ENCODE data around the gene EDARADD.
"Not testable (repeated sequence)": the region's sequence is repeated elsewhere in the genome, so short reads cannot be mapped to it uniquely, and the experiment has no call there.

EDARADD gene

DNA sequence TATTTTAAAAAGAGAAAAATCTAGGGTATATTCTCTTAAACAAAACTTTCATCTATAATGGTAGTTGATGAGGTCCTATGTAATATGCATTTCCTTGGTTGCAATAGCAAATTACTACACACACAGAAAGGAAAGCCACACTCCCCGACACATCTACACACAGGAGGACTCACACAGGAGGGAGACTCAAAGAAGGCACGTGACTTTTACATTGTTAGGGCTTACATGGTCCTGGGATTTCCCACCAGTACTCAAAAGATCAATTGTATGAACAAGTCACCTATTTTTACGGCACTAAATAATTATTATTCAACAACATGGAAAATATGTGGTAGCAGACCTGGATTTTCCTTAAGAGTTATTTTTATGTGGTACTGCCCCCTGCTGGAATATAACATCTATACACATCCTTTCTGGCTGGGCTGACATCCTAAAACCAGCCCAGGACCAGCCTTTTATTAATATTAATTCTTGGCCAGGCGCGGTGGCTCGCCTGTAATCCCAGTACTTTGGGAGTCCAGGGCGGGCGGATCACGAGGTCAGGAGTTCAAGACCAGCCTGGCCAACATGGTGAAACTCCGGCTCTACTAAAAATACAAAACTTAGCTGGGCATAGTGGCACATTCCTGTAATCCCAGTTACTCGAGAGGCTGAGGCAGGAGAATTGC, 95.8 kb downstream of the EDARADD start:
- peak; percentile 59 for DNase-seq (ENCODE audit: low spot score)

DNA sequence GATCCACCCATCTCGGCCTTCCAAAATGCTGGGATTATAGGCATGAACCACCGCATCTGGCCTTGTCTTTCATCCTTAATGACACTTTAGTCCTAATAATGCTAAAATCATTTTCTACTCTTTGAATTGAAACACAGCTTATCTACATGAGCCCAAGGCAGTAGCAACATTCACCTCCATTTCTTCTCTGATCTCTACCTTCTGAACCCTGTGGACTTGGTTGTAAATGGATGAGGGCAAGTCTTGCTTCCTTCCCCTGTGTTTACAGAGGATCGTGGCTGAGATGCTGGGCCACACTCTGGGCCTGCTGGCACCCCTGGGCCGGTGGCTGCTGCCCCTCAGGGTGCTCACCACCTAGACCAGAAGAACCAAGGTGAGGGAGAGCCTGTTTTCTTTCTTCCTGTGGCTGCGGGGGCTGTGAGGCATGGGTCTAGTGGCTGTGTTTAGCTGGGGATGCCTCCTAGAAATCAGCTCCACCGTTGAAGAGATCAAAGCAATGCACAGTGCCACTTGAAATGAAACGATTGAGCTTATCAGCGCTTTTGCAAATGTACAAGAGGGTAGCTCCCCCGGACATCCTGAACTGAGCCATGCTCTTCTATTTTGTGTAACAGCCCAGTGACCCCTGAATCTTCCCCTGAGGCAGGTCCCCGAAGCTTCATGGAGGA, 97.5 kb downstream of the EDARADD start:
- no peak for DNase-seq (ENCODE audit: low spot score)

DNA sequence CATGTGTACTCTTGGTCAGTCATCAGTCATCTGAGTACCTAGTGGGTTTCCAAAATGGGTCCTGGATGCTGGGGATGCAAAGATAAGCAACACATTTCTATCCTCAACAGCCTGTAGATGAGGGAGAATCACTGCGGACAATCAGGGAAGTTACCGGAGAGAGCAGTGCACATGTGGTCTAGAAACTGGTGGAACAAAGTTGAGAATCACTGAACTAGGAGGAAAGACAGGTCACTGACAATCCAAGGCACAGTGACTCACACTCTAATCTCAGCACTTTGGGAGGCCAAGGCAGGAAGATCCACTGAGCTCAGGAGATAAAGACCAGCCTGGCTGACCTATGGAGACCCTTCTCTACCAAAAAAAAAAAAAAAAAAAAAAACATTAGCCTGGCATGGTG, 98.3 kb downstream of the EDARADD start:
- no peak for DNase-seq (ENCODE audit: low spot score)

DNA sequence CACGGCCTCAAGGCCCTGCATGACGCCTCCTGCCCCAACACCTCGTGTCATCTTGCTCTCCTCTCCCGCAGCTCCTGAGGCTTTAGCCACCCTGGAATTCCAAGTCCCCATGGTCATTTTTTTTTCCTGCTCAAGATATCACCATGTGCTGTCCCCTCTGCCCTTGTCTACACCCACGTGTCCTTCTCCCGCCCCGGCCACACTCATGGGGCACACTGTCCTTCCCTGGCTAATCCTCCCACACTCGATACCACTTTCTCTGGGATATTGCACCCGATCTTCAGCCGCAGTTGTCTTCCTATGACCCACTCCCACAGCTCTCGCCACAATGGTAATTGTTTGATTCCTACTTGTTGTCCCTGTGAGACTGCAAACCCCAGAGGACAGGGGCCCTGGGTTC, 100.0 kb downstream of the EDARADD start:
- DNase-seq (ENCODE audit: low spot score) = no peak

DNA sequence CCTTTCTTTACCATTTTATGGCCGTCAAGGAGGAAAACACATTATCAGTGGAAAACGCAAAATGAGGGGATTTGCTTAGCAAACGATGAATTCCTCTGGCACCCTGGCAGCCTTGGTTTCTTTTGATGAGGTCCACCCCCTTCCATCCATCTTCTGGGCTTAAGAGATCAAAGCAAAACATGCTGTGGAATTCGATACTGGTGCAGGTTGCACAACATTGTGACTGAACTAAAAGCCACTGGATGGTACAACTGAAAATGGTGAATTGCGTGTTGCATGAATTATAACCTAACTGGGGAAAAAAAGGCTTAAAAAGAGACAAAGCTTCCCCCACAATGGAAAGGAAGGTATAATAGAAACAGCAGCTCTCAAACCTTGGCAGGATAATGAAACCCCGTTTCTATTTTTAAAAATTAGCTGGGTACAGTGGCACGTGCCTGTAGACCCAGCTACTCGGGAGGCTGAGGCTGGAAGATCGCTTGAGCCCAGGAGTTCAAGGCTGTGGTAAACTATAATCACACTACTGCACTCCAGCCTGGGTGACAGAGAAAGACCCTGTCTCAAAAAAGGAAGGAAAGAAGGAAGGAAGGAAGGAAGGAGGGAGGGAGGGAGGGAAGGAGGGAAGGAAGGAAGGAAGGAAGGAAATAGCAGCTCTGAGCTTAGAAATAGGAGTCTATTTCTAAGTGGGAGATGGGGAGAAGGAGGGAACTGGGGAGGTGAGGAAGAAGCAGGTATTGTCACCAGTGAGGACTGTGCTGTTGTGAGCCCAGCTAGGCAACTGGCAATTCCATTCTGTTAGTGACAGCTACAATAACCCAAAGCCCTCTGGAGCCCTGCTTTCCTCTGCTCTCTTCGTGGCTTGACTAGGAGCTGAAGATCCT, 100.7 kb downstream of the EDARADD start:
- no peak for DNase-seq (ENCODE audit: low spot score)

DNA sequence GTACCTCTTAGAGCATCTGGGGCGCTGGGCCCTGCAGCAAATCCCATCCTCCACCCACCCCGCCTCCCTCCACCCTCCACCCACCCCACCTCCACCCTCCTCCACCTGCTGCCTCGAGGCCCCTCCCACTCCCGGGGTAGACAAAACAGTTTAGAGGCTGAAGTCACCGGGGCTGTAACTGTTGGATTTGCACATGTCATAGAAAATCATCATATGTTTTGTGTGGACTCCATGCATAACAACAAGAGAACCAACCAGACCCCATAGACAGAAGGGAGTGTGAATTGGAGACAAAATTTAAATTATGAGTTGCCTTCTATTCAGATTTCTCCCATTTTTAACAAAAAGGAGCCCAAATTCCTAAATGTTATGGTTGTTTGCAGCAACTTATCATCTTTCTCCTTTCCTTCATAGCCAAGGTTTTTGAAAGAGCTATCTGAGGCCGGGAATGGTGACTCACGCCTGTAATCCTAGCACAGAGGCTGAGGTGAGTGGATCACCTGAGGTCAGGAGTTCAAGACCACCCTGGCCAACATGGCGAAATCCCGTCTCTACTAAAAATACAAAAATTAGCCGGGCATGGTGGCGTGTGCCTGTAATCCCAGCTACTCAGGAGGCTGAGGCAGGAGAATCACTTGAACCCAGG, 101.5 kb downstream of the EDARADD start:
- DNase-seq (ENCODE audit: low spot score) = no peak

DNA sequence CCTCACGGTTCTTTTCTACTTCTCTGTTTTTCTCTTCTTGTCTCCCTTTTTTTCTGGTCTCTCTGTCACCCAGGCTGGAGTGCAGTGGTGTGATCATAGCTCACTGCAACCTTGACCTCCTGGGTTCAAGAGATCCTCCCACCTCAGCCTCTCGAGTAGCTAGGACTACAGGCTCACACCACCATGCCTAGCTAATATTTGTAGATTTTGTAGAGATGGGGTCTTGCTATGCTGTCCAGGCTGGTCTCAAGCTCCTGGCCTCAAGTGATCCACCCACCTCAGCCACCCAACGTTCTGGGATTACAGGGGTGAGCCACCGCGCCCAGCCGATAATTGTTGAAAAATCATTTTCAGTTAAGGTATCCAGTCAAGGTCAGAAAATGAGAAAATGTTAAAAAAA, 103.8 kb downstream of the EDARADD start:
- DNase-seq (ENCODE audit: low spot score) = no peak

DNA sequence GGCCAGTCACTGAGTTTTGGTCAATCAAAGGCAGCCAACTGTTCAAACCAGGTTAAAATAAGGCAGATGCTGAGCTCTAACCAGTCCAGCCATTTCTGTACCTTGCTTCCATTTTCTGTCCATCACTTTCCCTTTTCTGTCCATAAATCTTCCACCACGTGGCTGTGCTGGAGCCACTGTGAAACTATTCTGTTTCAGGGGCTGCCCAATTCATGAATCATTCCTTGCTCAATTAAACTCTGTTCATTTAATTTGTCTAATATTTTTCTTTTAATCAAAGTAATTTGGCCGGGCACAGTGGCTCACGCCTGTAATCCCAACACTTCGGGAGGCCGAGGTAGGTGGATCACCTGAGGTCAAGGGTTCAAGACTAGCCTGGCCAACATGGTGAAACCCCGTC, 107.0 kb downstream of the EDARADD start:
- no peak for DNase-seq (ENCODE audit: low spot score)

DNA sequence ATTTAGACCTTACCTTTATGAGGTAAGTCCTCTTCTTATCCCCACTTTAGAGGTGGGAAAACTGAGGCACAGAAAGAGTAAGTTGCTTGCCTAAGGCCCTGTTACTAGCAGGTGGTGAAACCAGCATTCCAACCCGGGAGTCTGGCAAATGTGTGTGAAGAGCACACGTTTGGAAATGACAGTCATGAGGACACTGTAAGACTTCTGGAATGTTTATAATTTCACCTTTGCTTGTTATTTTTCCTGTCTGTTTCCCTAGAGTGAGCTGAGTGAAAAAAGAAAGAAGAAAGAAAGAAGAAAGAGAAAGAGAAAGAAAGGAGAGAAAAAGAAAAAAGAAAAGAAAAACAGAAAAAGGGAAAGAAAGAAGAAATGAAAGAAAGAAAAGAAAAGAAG, 108.5 kb downstream of the EDARADD start:
- DNase-seq (ENCODE audit: low spot score) = no peak

DNA sequence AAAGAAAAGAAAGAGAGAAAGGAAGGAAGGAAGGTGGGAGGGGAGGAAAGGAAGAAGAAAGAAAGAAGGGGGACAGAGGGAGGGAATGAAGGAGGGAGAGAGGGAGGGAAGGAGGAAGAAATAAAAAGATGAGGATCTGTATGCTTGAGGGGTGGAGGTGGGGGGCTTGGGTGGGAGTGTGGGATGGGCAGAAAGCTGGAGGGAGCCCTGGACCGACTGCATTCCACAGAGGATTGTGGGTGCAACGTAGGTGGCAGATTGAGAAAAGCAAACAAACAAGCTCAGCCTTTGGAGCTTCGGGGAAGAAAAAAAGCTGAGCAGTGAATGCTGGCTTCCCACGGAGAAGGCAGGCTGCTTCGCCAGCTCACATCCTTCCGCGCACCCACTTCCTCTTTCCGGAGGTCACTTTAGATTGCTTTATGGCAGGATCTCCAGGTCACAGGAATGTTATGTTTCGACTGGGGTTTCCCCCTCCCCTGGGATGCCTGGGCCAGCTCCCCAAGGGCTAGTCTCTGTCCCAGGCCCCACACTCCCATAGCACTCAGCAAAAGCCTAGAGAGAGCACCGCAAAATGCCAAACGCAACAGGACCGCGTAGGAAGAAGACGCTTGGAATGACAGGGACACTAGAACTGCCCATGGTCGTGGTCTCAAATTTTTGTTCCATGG, 109.0 kb downstream of the EDARADD start:
- peak; percentile 72 for DNase-seq (ENCODE audit: low spot score)

DNA sequence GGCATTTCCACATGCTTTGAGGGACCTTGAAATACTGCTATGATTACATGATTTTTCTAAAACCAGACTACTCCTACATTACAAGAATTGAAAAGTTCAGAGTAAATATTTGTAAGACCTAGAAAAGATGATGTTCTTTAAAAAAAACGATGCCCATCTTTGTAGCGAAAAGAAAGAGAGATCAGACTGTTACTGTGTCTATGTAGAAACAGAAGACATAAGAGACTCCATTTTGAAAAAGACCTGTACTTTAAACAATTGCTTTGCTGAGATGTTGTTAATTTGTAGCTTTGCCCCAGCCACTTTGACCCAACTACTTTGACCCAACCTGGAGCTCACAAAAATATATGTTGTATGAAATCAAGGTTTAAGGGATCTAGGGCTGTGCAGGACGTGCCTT, 110.3 kb downstream of the EDARADD start:
- not testable (repeated sequence) for DNase-seq (ENCODE audit: low spot score)

DNA sequence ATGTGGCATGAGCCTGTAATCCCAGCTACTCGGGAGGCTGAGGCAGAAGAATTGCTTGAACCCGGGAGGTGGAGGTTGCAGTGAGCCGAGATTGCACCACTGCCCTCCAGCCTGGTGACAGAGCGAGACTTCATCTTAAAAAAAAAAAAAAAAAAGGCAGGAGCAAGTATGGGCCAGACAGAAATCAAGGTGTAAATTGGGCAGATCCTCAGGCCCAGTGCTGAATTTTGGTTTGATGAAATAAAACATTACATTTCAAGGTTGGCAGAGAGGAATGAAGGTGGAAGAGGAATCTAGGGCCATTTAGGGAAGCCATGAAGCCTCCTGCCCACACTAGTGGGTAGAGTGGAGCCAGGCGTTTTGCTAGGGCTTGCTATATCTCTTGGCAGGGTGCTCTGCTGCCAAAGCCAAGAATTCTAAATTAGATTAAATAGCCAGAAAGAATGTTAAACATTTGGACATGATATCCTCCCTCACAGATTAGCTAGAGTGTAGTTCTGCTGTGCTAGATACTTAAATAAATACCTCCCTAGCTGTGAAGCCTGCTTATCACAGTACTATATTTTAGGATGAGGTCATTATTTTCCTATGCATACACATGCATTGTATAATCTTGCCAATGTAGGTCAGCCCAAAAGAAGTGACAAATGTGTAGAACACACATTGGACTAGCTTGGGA, 113.1 kb downstream of the EDARADD start:
- DNase-seq (ENCODE audit: low spot score) = peak; percentile 27

DNA sequence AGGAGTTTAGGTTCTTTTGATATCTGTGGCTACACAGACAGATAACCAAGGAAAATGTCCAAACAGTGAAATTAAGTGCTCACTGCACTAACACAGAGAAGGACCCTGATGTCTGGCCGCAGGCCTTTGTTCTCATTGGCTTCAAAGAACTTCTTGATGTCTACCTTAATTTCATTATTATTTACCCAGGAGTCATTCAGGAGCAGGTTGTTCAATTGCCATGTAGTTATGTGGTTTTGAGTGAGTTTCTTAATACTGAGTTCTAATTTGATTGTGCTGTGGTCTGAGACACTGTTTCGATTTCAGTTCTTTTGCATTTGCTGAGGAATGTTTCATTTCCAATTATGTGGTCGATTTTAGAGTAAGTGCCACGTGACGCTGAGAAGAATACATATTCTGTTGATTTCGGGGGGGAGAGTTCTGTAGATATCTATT, 114.5 kb downstream of the EDARADD start:
- DNase-seq (ENCODE audit: low spot score) = no peak

DNA sequence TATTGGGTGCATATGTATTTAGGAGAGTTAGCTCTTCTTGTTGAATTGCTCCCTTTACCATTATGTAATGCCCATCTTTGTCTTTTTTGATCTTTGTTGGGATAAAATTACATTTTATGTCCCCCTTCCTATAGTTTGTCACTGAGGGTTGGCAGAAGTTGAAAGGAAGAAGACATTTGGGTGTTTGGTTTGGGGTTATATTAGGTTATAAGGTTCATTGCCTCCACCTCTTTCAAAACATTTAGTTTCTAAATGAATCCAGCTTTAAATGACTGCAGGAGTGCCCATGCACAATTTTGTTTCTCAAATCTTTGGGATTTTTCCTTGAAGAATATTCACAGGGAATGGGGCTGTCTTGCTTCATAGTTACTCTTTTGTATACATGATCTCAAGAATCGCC, 115.1 kb downstream of the EDARADD start:
- no peak for DNase-seq (ENCODE audit: low spot score)

DNA sequence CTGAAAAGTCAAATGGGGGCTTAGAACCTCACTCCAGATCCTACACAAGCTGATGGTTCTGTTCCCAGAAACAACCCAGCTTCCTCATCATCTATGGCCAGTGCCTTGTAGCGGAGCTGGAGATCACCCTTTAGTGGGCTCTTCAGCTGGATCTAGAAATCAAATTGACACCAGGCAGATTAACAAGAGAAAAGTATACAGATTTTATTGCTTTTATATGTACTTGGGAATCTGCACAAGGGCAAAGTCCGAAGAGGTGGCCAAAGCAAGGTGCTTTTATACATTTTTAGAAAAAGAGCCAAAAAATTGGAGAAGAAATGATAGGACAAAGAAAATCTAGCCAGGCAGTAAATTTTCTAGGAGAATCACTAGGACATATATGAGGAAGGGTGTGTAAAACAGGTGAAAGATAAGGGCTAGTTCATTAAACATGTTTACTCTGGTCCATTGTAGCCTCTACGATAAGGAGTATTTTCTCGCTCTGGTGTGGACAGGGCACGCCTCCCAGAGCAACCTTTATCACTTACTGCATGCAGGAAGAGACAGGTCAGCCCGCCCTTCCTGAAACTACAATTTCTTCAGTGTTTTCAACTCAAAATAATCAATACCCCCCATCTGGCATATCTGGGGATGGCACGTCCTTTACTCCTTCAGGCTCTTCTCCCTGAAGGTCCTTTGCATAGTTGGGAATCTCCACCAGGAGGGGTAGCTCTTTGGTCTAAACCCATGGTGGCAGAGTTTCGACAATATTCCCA, 115.7 kb downstream of the EDARADD start:
- no peak for DNase-seq (ENCODE audit: low spot score)

DNA sequence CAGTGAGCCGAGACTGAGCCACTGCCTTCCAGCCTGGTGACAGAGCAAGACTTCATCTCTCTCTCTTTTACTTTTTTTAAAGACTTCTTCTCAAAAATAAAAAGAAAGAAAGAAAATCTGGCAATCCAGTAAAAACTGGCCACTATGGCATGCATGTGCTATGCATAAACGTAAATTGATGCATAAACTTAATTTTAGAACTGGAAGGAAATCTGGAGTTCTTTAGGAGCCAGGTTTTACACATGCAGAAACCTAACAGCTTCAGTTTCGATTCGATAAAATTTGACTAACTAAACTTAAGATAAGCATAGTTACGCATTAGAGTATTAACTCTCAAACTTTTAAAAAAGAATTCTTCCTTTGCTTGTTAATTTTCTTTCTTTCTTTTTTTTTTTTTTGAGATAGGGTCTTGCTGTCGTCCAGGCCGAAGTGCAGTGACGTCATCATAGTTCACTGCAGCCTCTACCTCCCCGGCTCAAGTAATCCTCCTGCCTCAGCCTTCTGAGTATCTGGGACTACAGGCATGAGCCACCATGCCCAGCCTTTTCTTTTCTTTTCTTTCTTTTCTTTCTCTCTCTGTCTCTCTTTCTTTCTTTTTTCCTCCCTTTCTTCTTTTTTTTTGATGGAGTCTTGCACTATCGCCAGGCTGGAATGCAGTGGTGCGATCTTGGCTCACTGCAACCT, 117.8 kb downstream of the EDARADD start:
- no peak for DNase-seq (ENCODE audit: low spot score)

DNA sequence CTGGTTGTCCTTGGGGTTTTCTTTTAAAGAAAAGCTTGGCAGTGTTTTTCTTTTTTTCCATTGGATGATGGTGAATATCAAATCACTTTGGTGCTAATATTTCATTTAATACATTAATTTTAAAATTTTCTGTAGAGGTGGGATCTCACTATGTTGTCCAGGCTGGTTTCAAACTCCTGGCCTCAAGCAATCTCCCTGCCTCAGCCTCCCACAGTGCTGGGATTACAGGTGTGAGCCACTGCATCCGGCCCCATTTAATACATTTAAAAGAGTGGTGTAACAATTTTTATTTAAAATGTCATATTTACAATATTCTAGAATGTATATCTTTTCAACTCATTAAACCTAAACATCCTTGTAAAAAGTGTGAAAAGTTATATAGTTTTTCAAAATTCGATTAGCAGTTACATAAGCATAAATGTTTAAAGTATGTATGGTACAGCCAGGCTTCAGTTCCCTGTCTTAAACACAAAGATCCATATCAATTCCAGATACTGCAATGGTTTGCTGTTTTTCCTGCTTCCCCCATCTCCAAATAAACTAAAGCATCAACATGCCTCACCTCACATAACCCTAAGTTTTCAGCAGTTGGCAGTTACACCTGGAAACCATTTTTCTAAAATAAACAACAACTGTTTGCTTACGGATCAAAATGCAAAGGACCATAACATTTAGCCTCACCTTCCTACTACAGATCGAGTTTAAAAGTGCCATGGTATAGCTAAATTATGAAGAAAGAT, 120.8 kb downstream of the EDARADD start:
- DNase-seq (ENCODE audit: low spot score) = no peak

DNA sequence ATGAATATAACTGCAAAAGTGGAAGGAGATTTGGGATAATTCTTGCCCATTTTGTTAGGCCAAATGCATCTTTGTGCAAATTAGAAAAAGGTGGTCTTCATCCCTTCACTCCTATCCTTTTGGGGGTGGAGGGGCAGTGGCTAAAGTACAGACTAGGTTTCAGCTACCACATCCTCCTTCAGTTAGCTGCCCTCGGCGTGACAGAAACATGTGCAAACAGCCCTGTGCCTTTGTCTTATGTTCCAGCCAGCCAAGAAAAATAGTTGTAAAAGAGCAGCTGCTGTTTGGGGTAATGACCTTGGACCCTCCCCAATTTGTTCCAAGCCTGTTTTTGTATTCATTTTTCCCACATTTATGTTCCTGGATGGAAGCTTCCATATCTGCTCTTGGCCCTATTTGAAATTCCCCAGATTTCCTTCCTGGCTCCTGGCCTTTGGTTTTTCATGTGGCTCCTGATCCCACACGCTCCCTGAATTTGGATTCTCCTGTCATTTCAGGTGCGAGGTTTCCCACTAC, 121.4 kb downstream of the EDARADD start:
- DNase-seq (ENCODE audit: low spot score) = no peak
